Tongue (tissue), 2 donors: ENCODE data around the gene C15orf40. TPM values are rescaled to one million over a fixed set of nuclear protein-coding genes. Genes with fewer than 3 reads are reported as not detected.

Source experiments
- DNase-seq: peaks from one replicate; pipeline ENCODE4 v3.0.0-alpha.2; 2015
- total RNA-seq: library from RNA; depleted of rRNA; stranded (reverse); fragments of >200 nt; gene quantifications from one replicate; pipeline ENCODE4 v1.2.3, GENCODE V29; 2014

Gene C15orf40
- total RNA-seq, 1 donor from 2014 or later, result 16.3 TPM

- no peak for DNase-seq
Observed at GRCh38 chr15:82993144-82993543, 18.3 kb downstream of the C15orf40 start.

- no peak for DNase-seq
Observed at GRCh38 chr15:82992436-82992998, 18.9 kb downstream of the C15orf40 start.

DNA sequence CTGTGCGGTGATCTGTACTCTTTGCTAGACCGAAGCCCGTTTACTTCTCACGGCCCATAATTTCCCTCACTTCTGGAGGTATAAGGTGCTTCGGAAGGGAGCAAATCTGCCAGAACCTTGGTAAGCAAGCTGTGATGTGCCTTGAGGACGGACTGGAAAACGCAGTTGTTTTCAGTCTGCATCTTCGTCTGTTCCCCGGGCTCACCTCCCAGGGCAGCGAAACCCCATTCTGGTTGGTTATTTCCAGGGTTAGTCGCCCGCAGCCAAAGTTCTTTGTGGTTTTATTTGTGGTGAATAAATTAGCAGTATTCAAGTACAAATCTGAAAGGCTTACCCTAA lies 25.0 kb downstream of the C15orf40 start:
- DNase-seq, result no peak

- peak; percentile 98 for DNase-seq
Observed at GRCh38 chr15:82985688-82986441, 25.6 kb downstream of the C15orf40 start, which contains the start of gene RAMAC. TSS of gene RAMAC (plus strand) at chr15:82986210. CDS start at chr15:82989019, 2,809 bp downstream.

- no peak for DNase-seq
Observed at GRCh38 chr15:82980981-82981380, 30.5 kb downstream of the C15orf40 start.

DNA sequence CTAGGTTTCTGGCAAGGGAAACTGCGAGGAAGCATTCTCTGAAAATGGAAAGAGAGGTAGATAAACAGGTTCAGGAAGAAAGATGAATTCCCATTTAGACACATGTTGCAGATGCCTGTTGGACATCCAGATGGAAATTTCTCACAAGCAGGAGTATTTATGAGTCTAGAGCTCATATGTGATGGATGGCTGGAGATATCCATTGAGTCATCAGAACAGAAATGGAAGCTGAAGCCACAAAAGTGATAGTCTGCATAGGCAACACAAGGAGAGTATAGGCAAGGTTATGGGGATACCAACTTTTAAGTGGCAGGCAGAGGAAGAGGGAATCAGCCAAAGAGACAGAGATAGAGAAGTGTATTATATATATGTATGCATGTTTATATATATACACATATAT lies 31.7 kb downstream of the C15orf40 start:
- DNase-seq, result no peak

- DNase-seq, result no peak
Observed at GRCh38 chr15:82978438-82978837, 33.0 kb downstream of the C15orf40 start.

DNA sequence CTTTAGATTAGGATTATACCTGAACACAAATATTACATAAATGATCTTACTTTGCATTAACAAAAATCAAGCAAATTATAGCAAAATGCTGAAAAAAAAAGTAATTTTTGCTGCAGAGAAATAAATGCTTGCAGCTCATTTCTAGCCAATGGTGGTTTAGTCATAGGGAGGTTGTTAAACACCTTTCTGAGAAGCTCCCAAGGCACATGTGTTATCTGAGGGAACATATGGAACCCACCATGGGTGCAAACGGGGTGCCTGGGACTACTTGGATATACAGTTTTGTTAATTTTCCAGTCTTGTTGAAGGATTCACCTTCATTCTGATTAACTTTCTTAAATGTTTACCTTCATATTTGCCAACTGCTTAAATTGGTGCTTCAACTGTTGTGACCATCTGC lies 34.4 kb downstream of the C15orf40 start:
- DNase-seq, result no peak

DNA sequence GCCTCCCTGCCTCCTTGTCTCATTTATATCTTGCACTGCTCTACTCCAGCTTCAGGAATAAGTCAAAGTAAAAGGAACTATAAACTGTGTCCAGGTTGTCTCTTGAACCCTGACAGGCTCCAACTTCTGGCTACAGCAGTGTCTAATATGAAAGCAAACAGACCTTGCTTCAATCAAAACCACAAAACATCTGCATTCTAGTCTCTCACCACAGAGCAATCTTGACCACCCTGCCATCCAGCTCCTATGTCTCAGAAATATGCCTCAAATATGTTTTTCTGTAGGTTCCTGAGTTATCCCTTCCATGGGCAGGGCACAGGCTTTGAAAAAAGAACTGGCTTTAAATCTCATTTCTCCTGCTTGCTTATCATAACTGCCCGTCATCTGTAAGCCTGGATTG lies 38.4 kb downstream of the C15orf40 start:
- DNase-seq, result no peak

DNA sequence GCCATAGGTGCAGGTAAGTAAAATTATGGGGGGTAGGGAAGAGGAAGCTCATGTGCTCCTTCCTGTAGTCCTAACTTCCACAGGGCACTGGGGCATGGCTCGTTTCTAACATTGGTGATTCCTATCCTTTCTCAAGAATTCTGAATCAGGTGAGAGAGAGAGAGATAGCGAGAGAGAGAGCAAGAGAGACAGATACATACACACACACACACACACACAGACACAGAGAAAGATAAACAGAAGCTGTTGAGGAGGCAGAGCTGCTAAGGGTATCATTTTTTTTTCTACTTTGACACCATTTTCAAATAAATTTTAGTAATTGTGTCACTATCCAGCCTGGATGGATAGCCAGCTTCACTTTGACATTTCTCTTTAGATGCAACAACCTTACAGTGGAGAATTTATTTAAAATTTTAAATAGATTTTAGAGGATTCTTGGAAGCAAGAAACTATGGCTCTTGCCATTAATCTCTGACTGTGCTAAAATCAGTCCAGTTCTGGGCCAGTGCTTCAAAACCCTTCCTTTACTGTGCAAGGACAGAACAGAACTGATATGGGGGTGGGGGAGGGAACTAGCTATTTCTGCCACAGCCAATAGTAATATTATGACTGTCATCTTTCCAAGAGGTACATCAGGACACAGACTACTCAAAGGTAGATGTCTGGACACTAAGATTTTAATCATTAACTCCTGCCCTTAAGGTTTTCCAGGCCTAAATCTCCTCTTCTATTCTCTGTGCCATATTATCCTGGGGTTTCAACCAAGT lies 40.0 kb downstream of the C15orf40 start:
- no peak for DNase-seq

- DNase-seq, result no peak
Observed at GRCh38 chr15:82970696-82971095, 40.7 kb downstream of the C15orf40 start.

- no peak for DNase-seq
Observed at GRCh38 chr15:82970078-82970686, 41.3 kb downstream of the C15orf40 start.

- no peak for DNase-seq
Observed at GRCh38 chr15:82969353-82969752, 42.1 kb downstream of the C15orf40 start.

- DNase-seq, result no peak
Observed at GRCh38 chr15:82968066-82968465, 43.4 kb downstream of the C15orf40 start.

DNA sequence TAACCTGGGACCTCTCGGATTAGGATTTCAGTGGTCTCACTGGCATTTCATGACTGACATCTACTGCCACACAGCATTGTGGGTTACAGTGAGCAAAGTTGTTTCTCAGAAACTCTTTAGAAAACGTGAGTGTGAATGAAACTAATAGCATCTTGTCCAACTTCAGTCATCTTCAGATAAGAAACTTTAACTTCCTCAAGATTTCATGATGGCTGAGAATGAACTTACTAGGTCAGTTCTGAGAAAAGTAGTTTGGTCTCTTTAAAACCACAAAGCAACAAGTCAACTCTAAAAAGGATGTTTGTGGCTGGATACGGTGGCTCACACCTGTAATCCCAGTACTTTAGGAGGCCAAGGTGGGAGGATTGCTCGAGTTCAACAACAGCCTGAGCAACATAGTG lies 44.8 kb downstream of the C15orf40 start:
- DNase-seq, result no peak

- no peak for DNase-seq
Observed at GRCh38 chr15:82964890-82965289, 46.5 kb downstream of the C15orf40 start.

DNA sequence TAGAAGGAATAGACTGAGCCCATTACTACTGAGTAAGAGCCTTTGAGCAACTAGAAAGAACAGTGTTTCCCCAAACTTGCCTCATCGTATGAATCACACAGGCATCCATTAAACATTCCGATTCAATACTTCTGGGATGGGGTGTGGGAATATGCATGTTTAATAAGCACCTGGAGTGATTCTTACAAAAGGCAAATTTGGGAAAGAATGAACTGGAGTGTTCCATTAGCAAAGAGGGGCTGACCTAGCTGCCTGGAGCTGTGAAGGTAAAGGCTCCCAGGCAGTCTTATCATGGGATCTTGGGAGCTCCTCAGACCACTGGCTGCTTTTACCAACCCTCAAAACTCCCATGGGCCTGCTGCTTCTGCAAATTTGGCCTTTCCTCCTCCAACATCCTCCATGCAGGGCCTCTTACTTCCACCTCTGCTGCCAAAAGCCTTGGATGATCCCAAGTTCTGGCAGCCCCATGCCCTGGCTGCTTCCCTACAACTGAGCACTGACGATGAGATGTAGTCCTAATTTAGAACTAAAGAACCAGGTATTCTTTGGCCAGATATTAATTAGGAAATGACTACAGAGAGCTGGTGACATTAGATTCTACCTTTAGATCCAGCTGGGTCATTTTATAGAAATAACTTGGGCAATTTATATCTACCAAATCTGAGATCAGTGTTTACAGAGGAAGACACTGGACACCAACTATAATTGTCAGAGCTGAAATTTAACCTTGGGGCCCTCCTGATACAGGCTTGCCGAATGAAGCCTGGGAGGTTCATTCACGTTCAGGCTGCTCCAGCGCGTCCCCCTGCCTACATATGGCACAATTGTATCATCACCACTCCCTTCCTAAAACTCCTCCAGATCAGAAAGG lies 47.7 kb downstream of the C15orf40 start:
- no peak for DNase-seq

GRCh38 chr15:82960766-82961165 lies 50.7 kb downstream of the C15orf40 start:
- no peak for DNase-seq

GRCh38 chr15:82959423-82959822 lies 52.0 kb downstream of the C15orf40 start:
- no peak for DNase-seq

DNA sequence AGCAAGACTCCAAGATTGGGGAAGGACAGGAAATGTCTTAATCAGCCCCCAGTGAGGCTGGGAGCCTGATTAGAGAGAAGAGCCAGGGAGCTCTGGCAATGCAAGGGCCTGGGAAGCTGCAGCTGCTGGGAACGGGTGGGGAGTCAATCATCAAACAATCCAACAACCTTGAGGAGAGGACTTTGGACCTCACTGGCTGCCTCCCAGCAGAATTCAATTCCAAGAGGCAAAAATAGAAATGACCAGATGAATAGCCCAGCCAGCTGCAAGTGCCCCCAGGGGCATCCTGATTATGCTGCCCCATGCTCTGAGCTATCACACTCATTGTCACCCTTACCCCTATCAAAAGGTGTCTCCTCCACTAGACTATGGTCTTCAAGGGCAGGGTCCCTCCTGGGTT lies 52.8 kb downstream of the C15orf40 start:
- no peak for DNase-seq

DNA sequence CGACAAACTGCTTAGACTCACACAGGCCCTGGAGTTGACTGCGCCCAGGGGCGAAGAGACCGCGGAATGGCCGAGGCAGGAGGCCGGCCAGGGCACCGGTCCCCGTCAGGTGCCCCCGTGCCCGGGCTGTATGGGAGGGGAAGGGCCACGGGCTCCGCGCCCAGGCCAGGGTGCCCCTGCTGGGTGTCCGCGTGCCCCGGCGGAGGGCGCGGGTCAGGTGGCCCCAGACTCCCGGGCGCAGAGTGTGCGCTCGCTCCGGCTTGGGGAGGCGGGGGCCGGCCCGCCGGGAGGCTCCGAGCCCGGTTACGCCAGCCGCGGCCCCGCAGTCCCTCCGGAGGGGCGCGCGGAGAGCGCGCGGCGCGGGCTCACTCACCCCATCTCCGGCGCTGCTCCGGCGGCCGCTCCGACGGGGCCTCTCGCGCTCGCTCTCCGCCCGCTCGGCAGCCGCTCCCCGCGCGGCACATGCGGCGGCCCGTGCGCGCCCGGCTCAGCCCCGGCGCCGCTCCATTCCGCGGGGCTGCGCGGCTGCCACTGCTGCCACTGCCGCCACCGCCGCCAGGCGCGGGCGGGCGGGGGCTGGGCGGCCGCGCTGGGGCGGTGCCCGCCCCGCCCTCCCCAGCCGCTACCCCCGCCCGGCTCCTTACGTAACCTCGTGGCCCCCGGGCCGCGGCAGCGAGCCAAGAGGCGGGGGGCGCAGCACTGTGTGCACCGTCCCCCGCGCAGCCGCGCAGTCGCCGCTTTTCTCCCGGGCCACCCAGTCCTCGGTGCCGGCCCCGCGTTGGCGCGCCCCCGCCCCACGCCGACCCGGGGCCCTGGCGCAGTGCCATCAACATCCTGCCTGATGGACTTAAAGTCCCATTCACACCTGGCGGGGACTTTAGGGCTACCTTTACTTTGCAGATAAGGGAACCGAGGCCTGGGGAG lies 59.0 kb downstream of the C15orf40 start, which contains the start of gene HOMER2:
HOMER2 (minus strand) TSS at position 563 of the 924 bp plus-strand sequence; CDS start at position 378, 185 bp downstream.
- DNase-seq, result peak; percentile 59
